Gastroesophageal sphincter (tissue), 4 donors: Measurements from ENCODE around the gene ADGB. TPM values are rescaled to one million over a fixed set of nuclear protein-coding genes. Genes with fewer than 3 reads are reported as not detected.

ENCODE experiments used
- ATAC-seq: fragments of 150-250 bp; one replicate; pipeline ENCODE4 v1.9.1; 2016; ENCODE audit warnings: mild to moderate bottlenecking, moderate library complexity
- H3K27ac ChIP-seq, 4 donors: fragments of 200-600 bp; sonication (generic) in 3 of 4; 1 replicate in 3 of 4; 2 replicates in 1 of 4; pipeline ENCODE4 v1.5.1; 2016 to 2019
- H3K27me3 ChIP-seq: fragments of 200-600 bp; sonication (generic); one replicate; pipeline ENCODE4 v1.5.1; 2019
- H3K36me3 ChIP-seq, 2 donors: fragments of 200-600 bp; sonication (generic); one replicate each; pipeline ENCODE4 v1.5.1; 2019; ENCODE audit warnings: control low read depth in 1 of 2
- H3K4me1 ChIP-seq, 3 donors: fragments of 200-600 bp; sonication (generic); 1 replicate in 2 of 3; 2 replicates in 1 of 3; pipeline ENCODE4 v1.5.1; 2016 to 2019; ENCODE audit warnings: control low read depth in 2 of 3
- H3K4me3 ChIP-seq, 2 donors: fragments of 200-600 bp; sonication (generic); one replicate each; pipeline ENCODE4 v1.5.1; 2019; ENCODE audit warnings: mild to moderate bottlenecking in 1 of 2, moderate library complexity in 1 of 2
- H3K9me3 ChIP-seq, 3 donors: fragments of 200-600 bp; sonication (generic); one replicate each; pipeline ENCODE4 v1.5.1; 2017 to 2019; ENCODE audit warnings: control low read depth in 2 of 3
- EP300 ChIP-seq: sonication (generic); formaldehyde crosslinking; IDR thresholded peaks from one replicate; pipeline ENCODE4 v1.6.1; 2017; ENCODE audit warnings: antibody characterized with exemption, mild to moderate bottlenecking
- POLR2A ChIP-seq, 2 donors: fragments of 450-650 bp; IDR thresholded peaks; one replicate each; pipeline ENCODE4 v1.6.1; 2017; ENCODE audit warnings: antibody characterized with exemption in 2 of 2, mild to moderate bottlenecking in 2 of 2, moderate library complexity in 1 of 2
- POLR2AphosphoS5 ChIP-seq: sonication (generic); formaldehyde crosslinking; IDR thresholded peaks from one replicate; pipeline ENCODE4 v1.6.1; 2017; ENCODE audit warnings: antibody characterized with exemption
- WGBS, 2 donors: methylation state at CpG; one replicate each; pipeline ENCODE4 v1.1.5; 2018; ENCODE audit warnings: low coverage in 1 of 2; 5-methylcytosine and 5-hydroxymethylcytosine counted together
- total RNA-seq, 4 donors: library from RNA; depleted of rRNA; stranded (reverse); fragments of >200 nt; gene quantifications; one replicate each; pipeline ENCODE4 v1.1.0, GENCODE V29; 2016
- TF ChIP-seq, protein P1 (sequence below), 4 experiments: fragments of 200-600 bp in 2 of 4; fragments of 450-650 bp in 2 of 4; sonication (generic) in 1 of 4; IDR thresholded peaks; one replicate each; pipeline ENCODE4 v1.5.1; 2017 to 2019; ENCODE audit warnings: antibody characterized with exemption in 4 of 4, mild to moderate bottlenecking in 2 of 4, moderate library complexity in 2 of 4

ADGB gene
- total RNA-seq, 4 donors from 2014 or later = not detected

- H3K9me3 ChIP-seq = no peaks in the 10 kb centered on the region
- H3K27me3 ChIP-seq = no peaks in the 10 kb centered on the region
- TF ChIP-seq POLR2A (IDR thresholded peaks at IDR 0.05) (no peak), EP300 (no peak), POLR2AphosphoS5 (no peak)
- TF ChIP-seq, protein P1, sequence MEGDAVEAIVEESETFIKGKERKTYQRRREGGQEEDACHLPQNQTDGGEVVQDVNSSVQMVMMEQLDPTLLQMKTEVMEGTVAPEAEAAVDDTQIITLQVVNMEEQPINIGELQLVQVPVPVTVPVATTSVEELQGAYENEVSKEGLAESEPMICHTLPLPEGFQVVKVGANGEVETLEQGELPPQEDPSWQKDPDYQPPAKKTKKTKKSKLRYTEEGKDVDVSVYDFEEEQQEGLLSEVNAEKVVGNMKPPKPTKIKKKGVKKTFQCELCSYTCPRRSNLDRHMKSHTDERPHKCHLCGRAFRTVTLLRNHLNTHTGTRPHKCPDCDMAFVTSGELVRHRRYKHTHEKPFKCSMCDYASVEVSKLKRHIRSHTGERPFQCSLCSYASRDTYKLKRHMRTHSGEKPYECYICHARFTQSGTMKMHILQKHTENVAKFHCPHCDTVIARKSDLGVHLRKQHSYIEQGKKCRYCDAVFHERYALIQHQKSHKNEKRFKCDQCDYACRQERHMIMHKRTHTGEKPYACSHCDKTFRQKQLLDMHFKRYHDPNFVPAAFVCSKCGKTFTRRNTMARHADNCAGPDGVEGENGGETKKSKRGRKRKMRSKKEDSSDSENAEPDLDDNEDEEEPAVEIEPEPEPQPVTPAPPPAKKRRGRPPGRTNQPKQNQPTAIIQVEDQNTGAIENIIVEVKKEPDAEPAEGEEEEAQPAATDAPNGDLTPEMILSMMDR (IDR thresholded peaks at IDR 0.05) = no peak
- no peaks in the 10 kb centered on the region for H3K36me3 ChIP-seq
- H3K27ac ChIP-seq = no peak overlapping the region
- ATAC-seq = no peak
- H3K4me3 ChIP-seq = no peak overlapping the region
- no peaks in the 10 kb centered on the region for H3K4me1 ChIP-seq
- 77 to 84% methylated on average over 4 of the region's 4 CpGs for WGBS, 2 donors
Measured at GRCh38 chr6:146670161-146670560, 71.4 kb downstream of the ADGB start.

DNA sequence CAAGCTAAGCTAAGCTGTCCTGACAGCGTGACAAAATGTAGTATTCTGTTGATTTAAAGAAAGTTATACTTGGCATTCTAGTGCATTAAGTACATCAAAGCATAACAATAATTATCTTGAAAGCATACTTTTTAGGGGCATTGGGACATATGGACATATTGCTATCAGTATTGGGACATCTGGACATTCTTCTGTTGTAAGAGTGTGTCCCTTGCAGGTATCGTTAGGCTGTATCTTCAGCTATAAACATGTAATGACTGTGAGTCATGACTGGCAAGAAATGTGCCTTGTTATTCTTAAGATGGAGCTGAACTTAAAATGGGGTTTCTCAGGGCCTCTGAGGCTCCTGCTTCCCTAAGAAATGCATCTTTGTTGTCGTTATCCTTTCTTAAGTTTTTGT, 74.3 kb downstream of the ADGB start:
- H3K27ac ChIP-seq = no peak overlapping the region
- H3K27me3 ChIP-seq = no peaks in the 10 kb centered on the region
- no peak overlapping the region for H3K4me3 ChIP-seq
- no peaks in the 10 kb centered on the region for H3K4me1 ChIP-seq
- H3K9me3 ChIP-seq = no peaks in the 10 kb centered on the region
- no peak for ATAC-seq
- H3K36me3 ChIP-seq = no peaks in the 10 kb centered on the region
- 56 to 88% methylated on average over 2 to 3 of the region's 3 CpGs for WGBS, 2 donors
- TF ChIP-seq POLR2AphosphoS5 (no peak), EP300 (no peak), POLR2A (IDR thresholded peaks at IDR 0.05) (no peak)
- TF ChIP-seq, protein P1 (IDR thresholded peaks at IDR 0.05) = no peak

GRCh38 chr6:146679386-146679785, 80.6 kb downstream of the ADGB start:
- Histone ChIP-seq H3K4me3 (no peak overlapping the region), H3K27ac (no peak overlapping the region)
- 55 to 58% methylated on average over 3 of the region's 3 CpGs for WGBS, 2 donors

GRCh38 chr6:146682919-146683318, 84.1 kb downstream of the ADGB start:
- Histone ChIP-seq H3K4me1 (no peaks in the 10 kb centered on the region), H3K27me3 (peaks cover 5% of the 10 kb centered on the region), H3K27ac (no peak overlapping the region), H3K36me3 (no peaks in the 10 kb centered on the region), H3K4me3 (no peak overlapping the region), H3K9me3 (no peaks in the 10 kb centered on the region)
- WGBS, 2 donors = 71% methylated on average over 1 of the region's 1 CpG; no CpG with 5 or more reads in 1 of the 2 donors
- TF ChIP-seq POLR2AphosphoS5 = no peak
- TF ChIP-seq, protein P1 (IDR thresholded peaks at IDR 0.05) = no peak
- no peak for TF ChIP-seq EP300
- TF ChIP-seq POLR2A (IDR thresholded peaks at IDR 0.05) = no peak
- ATAC-seq = no peak

More at GRCh38 chr6:146679386-146679785, 80.6 kb downstream of the ADGB start:
- Histone ChIP-seq H3K27me3 (no peaks in the 10 kb centered on the region), H3K9me3 (no peaks in the 10 kb centered on the region), H3K4me1 (no peaks in the 10 kb centered on the region), H3K36me3 (no peaks in the 10 kb centered on the region)
- TF ChIP-seq POLR2A (IDR thresholded peaks at IDR 0.05) (no peak), EP300 (no peak), POLR2AphosphoS5 (no peak)
- TF ChIP-seq, protein P1 (IDR thresholded peaks at IDR 0.05) = no peak
- no peak for ATAC-seq

DNA sequence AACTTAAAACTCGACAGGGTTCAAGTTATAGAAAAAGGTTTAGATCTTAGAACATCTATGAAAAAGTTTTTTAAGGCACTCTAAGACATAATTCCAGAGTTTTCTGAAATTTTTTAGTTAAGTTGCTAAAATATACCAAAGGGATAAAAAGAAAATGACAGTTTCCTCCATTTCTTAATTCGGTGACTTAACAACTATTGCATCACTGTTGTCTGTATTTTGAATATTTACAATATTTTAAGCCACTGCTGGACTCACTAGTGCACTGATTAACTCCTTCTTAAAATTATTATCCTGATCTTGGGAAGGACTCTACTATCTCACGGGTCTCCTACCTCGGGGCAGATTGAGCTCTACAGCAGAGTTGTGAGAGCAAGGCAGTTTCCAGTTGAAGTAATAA, 91.0 kb downstream of the ADGB start:
- TF ChIP-seq POLR2AphosphoS5 (no peak), EP300 (no peak), POLR2A (IDR thresholded peaks at IDR 0.05) (no peak)
- TF ChIP-seq, protein P1 (IDR thresholded peaks at IDR 0.05) = no peak
- no peak for ATAC-seq
- 74 to 77% methylated on average over 4 of the region's 4 CpGs for WGBS, 2 donors
- no peaks in the 10 kb centered on the region for H3K9me3 ChIP-seq
- no peak overlapping the region for H3K27ac ChIP-seq
- peaks cover 5% of the 10 kb centered on the region for H3K27me3 ChIP-seq
- no peak overlapping the region for H3K4me3 ChIP-seq
- H3K4me1 ChIP-seq = no peaks in the 10 kb centered on the region
- no peaks in the 10 kb centered on the region for H3K36me3 ChIP-seq
